Measurements from ENCODE around the gene PPP1R3G.

PPP1R3G gene

DNA sequence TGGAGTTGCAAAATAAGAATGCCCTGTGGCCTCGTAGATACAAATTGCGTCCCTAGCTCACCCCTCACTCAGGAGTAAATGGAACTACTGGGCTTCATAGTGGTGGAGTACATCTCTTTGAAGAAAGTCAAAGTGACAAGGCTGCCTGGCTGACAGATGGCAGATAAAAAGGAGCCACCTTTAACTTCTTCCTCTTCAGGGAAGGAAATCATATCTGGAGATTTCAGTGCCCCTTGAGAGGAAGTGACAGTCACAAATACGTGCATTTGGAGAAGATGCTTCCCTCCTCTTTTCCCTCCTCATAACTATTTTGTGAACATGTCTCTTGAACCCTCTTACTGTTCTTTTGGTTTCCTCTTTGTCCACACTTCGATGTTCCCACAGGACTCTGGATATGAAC lies 43.2 kb downstream of the PPP1R3G start:
- Histone ChIP-seq H3K27ac (no peak overlapping the region), H3K4me3 (no peak overlapping the region)
- no peak for DNase-seq (ENCODE audit: low spot score)
- TF ChIP-seq, protein P1, sequence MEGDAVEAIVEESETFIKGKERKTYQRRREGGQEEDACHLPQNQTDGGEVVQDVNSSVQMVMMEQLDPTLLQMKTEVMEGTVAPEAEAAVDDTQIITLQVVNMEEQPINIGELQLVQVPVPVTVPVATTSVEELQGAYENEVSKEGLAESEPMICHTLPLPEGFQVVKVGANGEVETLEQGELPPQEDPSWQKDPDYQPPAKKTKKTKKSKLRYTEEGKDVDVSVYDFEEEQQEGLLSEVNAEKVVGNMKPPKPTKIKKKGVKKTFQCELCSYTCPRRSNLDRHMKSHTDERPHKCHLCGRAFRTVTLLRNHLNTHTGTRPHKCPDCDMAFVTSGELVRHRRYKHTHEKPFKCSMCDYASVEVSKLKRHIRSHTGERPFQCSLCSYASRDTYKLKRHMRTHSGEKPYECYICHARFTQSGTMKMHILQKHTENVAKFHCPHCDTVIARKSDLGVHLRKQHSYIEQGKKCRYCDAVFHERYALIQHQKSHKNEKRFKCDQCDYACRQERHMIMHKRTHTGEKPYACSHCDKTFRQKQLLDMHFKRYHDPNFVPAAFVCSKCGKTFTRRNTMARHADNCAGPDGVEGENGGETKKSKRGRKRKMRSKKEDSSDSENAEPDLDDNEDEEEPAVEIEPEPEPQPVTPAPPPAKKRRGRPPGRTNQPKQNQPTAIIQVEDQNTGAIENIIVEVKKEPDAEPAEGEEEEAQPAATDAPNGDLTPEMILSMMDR (IDR thresholded peaks at IDR 0.05) = no peak

DNA sequence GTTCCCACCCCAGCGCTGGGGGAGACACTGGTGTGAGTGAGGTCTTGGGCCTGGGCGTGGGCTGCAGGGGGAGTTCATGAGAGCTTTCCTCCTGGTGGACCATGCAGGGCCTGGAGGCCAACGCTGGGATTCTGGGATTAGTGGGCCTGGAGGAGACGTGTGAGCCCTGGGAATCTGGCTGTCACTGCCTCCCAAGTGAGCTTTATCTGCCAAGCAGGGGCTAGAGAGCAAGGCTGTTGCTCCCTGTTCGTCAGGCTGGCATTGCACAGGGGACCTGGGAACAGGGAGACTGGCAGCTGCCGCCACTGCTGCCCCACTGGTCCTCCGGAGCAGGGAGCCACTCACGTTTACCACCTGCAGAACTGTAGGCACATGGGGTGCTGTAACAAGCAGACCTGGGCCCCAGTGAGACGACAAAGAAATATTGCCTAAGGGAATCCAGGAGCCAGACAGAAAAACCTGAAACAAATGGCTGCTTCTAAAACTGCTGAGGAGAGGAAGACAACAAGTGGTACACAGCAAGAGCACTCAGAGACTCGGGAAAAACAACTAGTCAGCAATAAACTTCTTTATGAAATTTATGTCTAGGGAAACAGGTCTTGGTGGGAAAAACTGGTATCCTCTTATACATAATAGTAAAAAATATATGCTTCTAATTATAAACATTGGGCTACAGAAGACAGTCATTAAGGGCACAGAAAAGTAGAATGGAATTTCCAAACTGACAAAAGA lies 45.2 kb downstream of the PPP1R3G start:
- TF ChIP-seq, protein P1 (IDR thresholded peaks at IDR 0.05) = no peak

DNA sequence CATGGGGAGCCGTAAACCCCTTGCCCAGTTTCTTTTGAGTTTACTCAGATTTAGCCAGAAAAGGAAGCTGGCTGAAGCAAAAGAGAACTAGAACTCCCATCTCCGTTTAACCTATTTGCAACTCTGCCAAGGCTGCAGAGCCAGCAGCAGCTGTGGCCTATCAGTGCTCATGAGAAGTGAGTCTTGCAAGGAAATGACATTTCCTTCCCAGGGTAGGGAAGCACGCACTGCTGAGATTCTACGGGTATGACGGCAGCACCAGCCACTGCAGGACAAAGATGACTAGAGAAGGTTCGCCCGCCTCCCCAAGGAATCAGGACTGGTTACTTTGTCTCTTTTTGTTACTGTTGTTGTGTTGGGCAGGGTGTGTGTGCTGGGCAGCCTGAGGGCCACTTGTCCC lies 47.6 kb downstream of the PPP1R3G start:
- Histone ChIP-seq H3K4me3 (peak overlapping the region; percentile 59), H3K27ac (peak overlapping the region; percentile 60 to 82)
- TF ChIP-seq, protein P1 (IDR thresholded peaks at IDR 0.05) = no peak
- DNase-seq (ENCODE audit: low spot score) = peak; percentile 79

More for the DNA sequence above, 45.2 kb downstream of the PPP1R3G start:
- H3K4me3 ChIP-seq = no peak overlapping the region
- DNase-seq (ENCODE audit: low spot score) = no peak
- no peak overlapping the region for H3K27ac ChIP-seq

DNA sequence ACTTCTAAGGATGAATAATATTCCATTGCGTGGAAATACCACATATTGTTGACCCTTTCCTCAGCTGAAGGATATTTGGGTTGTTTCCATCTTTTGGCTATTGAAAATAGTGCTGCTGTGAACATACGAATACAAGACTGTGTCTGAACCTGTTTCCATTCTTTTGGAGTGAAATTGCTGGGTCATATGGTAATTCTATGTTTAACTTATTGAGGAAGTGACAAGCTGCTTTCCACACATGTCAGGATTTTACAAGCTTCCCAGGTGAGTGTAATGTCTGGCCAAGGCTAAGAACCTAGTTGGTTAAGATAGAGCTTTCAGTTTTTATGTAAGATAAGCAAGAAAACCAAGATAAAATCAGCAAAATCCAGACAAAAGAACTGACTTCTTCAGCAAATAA lies 48.8 kb downstream of the PPP1R3G start:
- Histone ChIP-seq H3K4me3 (no peak overlapping the region), H3K27ac (no peak overlapping the region)
- TF ChIP-seq, protein P1 (IDR thresholded peaks at IDR 0.05) = no peak
- DNase-seq (ENCODE audit: low spot score) = no peak

DNA sequence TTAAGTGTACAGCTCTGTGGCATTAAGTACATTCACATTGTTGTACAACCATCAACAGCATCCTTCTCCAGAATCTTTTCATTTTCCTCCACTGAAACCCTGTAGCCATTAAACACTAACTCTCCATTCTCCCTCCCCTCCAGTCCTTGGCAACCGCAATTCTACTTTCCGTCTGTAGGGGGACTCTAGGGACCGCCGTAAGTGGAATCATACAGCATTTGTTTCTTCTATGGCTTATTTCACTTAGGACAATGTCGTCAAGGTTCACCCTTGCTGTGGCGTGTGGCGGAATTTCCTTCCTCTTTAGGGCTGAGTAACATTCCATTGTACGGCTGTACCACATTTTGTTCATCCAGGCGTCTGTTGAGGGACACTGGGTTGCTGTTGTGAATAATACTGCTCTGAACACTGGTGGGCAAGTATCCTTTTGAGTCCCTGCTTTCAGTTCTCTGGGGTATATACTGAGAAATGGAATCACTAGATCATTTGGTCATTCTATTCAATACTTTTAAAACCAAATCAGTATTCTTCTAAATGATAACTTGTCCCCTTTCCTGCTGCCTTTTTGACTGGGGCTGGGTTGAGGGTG lies 50.7 kb downstream of the PPP1R3G start:
- TF ChIP-seq, protein P1 (IDR thresholded peaks at IDR 0.05) = peak; percentile 52
- no peak overlapping the region for H3K4me3 ChIP-seq
- no peak overlapping the region for H3K27ac ChIP-seq
- DNase-seq (ENCODE audit: low spot score) = no peak

DNA sequence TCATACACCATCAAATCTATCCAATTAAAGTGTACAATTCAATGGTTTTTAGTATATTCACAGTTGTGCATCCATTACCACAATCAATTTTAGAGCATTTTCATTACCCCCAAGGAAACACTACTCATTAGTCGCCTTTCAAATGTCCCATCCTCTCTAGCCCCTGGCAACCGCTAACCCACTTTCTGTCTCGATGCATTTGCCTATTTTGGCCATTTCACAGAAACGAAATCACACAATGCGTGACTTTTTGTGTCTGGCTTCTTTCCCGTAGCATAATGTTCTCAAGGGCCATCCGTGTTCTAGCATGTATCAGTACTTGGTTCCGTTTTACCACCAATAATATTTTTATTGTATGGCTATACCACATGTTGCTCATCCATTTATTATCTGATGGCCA lies 51.7 kb downstream of the PPP1R3G start:
- no peak for DNase-seq (ENCODE audit: low spot score)
- no peak overlapping the region for H3K4me3 ChIP-seq
- no peak overlapping the region for H3K27ac ChIP-seq
- TF ChIP-seq, protein P1 (IDR thresholded peaks at IDR 0.05) = no peak
